ENCODE measurements around the gene ELAVL3.

Gene ELAVL3

DNA sequence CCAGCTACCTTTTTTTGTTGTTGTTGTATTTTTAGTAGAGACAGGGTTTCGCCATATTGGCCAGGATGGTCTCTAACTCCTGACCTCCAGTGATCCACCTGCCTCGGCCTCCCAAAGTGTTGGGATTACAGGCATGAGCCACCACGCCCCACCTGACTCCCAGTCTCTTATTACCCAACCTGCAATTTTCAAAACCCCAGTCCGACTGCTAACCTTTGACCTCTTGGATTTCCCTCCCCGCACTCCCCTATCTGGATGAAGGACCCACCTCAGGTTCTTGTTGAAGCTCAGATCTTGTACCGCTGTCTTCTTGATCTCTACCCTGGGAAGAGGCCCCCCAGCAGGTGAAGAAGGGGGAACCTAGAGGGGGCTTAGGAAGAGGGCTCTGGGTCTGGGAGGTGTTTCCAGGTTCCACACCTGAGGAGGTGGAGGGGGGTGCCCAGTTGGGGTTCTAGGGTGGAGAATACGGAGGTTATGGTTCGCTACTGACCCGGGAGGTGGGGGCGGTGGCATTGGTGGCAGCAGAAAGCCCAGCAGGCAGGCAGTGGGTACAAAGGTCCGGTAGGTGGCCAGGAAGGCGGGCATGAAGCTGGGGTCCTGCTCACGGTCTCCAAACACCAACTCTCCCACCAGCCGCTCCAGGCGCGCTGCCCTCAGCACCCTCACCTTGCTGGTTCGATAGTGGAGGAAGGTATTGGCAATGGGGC is 64.3 kb downstream of the ELAVL3 start:
- Histone ChIP-seq H3K4me1 (ENCODE audit: insufficient read depth, low read length) (no peaks in the 10 kb centered on the region), H3K27me3 (ENCODE audit: insufficient read depth, low read length, poor library complexity) (no peaks in the 10 kb centered on the region), H3K9ac (ENCODE audit: low read depth, low read length) (no peak overlapping the region), H3K4me2 (ENCODE audit: insufficient read depth, low read length) (no peak overlapping the region), H3K36me3 (ENCODE audit: insufficient read depth, low read length) (no peaks in the 10 kb centered on the region), H4K20me1 (ENCODE audit: insufficient read depth, low read length) (no peaks in the 10 kb centered on the region), H3K27ac (ENCODE audit: low read length) (no peak overlapping the region), H3K9me3 (ENCODE audit: insufficient read depth, low read length, severe bottlenecking) (no peaks in the 10 kb centered on the region), H3K79me2 (ENCODE audit: insufficient read depth, low read length) (no peaks in the 10 kb centered on the region), H2AFZ (ENCODE audit: low read depth, low read length) (no peak overlapping the region), H3K4me3 (ENCODE audit: low read depth in 1 of 2, low read length in 2 of 2) (no peak overlapping the region)
- ATAC-seq (ENCODE audit: insufficient read depth, low read depth) (no peak), DNase-seq (no peak)
- TF ChIP-seq CTCF (IDR thresholded peaks at IDR 0.05; ENCODE audit: borderline replicate concordance, extremely low read depth, low read length, poor library complexity, severe bottlenecking) (no peak), EZH2 (IDR thresholded peaks at IDR 0.05; ENCODE audit: borderline replicate concordance, low read depth, low read length, severe bottlenecking) (no peak)

DNA sequence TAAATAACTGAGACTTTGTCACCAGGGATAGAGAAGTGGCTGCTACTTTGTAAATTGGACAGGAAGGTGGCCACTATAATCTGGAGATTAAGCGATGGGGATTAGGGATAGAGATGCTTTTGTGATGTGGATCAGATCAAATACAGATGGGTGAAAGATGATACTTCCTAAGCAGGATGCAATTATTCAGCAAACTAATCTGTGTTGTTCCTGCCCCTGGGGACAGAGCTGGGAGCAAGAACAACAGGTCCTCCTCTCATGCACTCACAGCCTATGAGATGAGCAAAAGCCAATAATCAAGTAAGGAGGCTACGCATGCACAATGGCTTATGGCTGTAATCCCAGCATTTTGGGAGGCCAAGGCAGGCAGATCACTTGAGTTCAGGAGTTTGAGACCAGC is 66.3 kb downstream of the ELAVL3 start:
- Histone ChIP-seq H3K4me1 (ENCODE audit: insufficient read depth, low read length) (no peaks in the 10 kb centered on the region), H3K27me3 (ENCODE audit: insufficient read depth, low read length, poor library complexity) (no peaks in the 10 kb centered on the region), H3K4me3 (ENCODE audit: low read depth in 1 of 2, low read length in 2 of 2) (no peak overlapping the region), H3K9me3 (ENCODE audit: insufficient read depth, low read length, severe bottlenecking) (no peaks in the 10 kb centered on the region), H3K9ac (ENCODE audit: low read depth, low read length) (no peak overlapping the region), H3K36me3 (ENCODE audit: insufficient read depth, low read length) (no peaks in the 10 kb centered on the region), H3K4me2 (ENCODE audit: insufficient read depth, low read length) (no peak overlapping the region), H2AFZ (ENCODE audit: low read depth, low read length) (no peak overlapping the region), H3K27ac (ENCODE audit: low read length) (no peak overlapping the region), H4K20me1 (ENCODE audit: insufficient read depth, low read length) (no peaks in the 10 kb centered on the region), H3K79me2 (ENCODE audit: insufficient read depth, low read length) (no peaks in the 10 kb centered on the region)
- ATAC-seq (ENCODE audit: insufficient read depth, low read depth) = no peak
- TF ChIP-seq CTCF (IDR thresholded peaks at IDR 0.05; ENCODE audit: borderline replicate concordance, extremely low read depth, low read length, poor library complexity, severe bottlenecking) = no peak
- no peak for TF ChIP-seq EZH2 (IDR thresholded peaks at IDR 0.05; ENCODE audit: borderline replicate concordance, low read depth, low read length, severe bottlenecking)
- no peak for DNase-seq

DNA sequence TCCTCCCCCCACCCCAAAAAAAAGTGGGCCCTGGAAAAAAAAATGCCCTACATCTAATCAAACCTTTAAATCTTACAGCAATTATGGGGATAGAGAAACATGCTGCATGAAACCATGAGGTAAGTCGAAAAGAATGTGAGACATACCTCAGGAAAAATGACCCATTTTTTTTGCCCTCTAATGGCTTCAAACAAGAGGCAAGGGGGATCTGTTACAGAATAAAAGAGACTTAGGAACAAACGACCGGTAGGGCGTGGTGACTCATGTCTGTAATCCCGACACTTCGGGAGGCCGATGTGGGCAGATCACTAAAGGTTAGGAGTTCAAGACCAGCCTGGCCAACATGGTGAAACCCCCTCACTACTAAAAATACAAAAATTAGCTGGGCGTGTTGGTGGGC is 70.2 kb downstream of the ELAVL3 start:
- ATAC-seq (ENCODE audit: insufficient read depth, low read depth) (no peak), DNase-seq (no peak)
- no peak overlapping the region for H3K9ac ChIP-seq (ENCODE audit: low read depth, low read length)
- H2AFZ ChIP-seq (ENCODE audit: low read depth, low read length) = no peak overlapping the region
- no peak overlapping the region for H3K27ac ChIP-seq (ENCODE audit: low read length)
- no peaks in the 10 kb centered on the region for H3K4me1 ChIP-seq (ENCODE audit: insufficient read depth, low read length)
- no peaks in the 10 kb centered on the region for H3K36me3 ChIP-seq (ENCODE audit: insufficient read depth, low read length)
- no peaks in the 10 kb centered on the region for H4K20me1 ChIP-seq (ENCODE audit: insufficient read depth, low read length)
- TF ChIP-seq CTCF (IDR thresholded peaks at IDR 0.05; ENCODE audit: borderline replicate concordance, extremely low read depth, low read length, poor library complexity, severe bottlenecking) (no peak), EZH2 (IDR thresholded peaks at IDR 0.05; ENCODE audit: borderline replicate concordance, low read depth, low read length, severe bottlenecking) (no peak)
- H3K79me2 ChIP-seq (ENCODE audit: insufficient read depth, low read length) = no peaks in the 10 kb centered on the region
- no peaks in the 10 kb centered on the region for H3K9me3 ChIP-seq (ENCODE audit: insufficient read depth, low read length, severe bottlenecking)
- H3K4me3 ChIP-seq (ENCODE audit: low read depth in 1 of 2, low read length in 2 of 2) = no peak overlapping the region
- H3K27me3 ChIP-seq (ENCODE audit: insufficient read depth, low read length, poor library complexity) = no peaks in the 10 kb centered on the region
- no peak overlapping the region for H3K4me2 ChIP-seq (ENCODE audit: insufficient read depth, low read length)
